Keratinocyte (primary cell): ENCODE results near the gene PEPD. TPM values are rescaled to one million over a fixed set of nuclear protein-coding genes. Genes with fewer than 3 reads are reported as not detected.

ENCODE experiments used
- DNase-seq: peaks from one replicate; pipeline ENCODE4 v3.0.0-alpha.2; 2011; ENCODE audit warnings: low read depth, missing footprints, low spot score
- FAIRE-seq: peaks from 2 replicates; lab custom pipeline; 2011; peaks lifted over from hg19 to GRCh38; lab: Jason Lieb, UNC
- H2AFZ ChIP-seq: 2 replicates; pipeline ENCODE4 v1.6.0; 2012; ENCODE audit warnings: low read length, control low read depth, inconsistent platforms; ENCODE audit not compliant: control insufficient read depth
- H3K27ac ChIP-seq: 2 replicates; pipeline ENCODE4 v1.5.1; 2011; ENCODE audit warnings: low read length; ENCODE audit not compliant: control insufficient read depth, insufficient read depth
- H3K27me3 ChIP-seq: 3 replicates; pipeline ENCODE4 v1.6.0; 2011; ENCODE audit warnings: low read length; ENCODE audit not compliant: control insufficient read depth, insufficient read depth; ENCODE audit errors: extremely low read depth
- H3K36me3 ChIP-seq, 2 experiments: 2 replicates in 1 of 2; 3 replicates in 1 of 2; pipeline ENCODE4 v1.5.1; 2011; ENCODE audit warnings: low read length in 2 of 2, mild to moderate bottlenecking in 1 of 2; ENCODE audit not compliant: control insufficient read depth in 2 of 2, insufficient read depth in 2 of 2; ENCODE audit errors: extremely low read depth in 1 of 2
- H3K4me1 ChIP-seq: 3 replicates; pipeline ENCODE4 v1.5.1; 2011; ENCODE audit warnings: low read length; ENCODE audit not compliant: control insufficient read depth, insufficient read depth; ENCODE audit errors: extremely low read depth
- H3K4me2 ChIP-seq: 3 replicates; pipeline ENCODE4 v1.6.0; 2011; ENCODE audit warnings: low read depth, low read length; ENCODE audit not compliant: control insufficient read depth, insufficient read depth; ENCODE audit errors: extremely low read depth
- H3K4me3 ChIP-seq, 3 experiments: fragments of 200-600 bp in 1 of 3; sonication (generic) in 1 of 3; 2 replicates in 2 of 3; 3 replicates in 1 of 3; pipeline ENCODE4 v1.5.1; 2011 to 2016; ENCODE audit warnings: low read length in 3 of 3, mild to moderate bottlenecking in 3 of 3, control low read depth in 2 of 3, inconsistent platforms in 1 of 3, low read depth in 1 of 3, mixed read lengths in 1 of 3, mixed run types in 1 of 3, moderate library complexity in 1 of 3; ENCODE audit not compliant: control insufficient read depth in 2 of 3, insufficient read depth in 2 of 3; ENCODE audit errors: extremely low read depth in 1 of 3
- H3K79me2 ChIP-seq: 2 replicates; pipeline ENCODE4 v1.6.0; 2012; ENCODE audit warnings: low read length; ENCODE audit not compliant: control insufficient read depth, insufficient read depth
- H3K9ac ChIP-seq: 3 replicates; pipeline ENCODE4 v1.6.0; 2011; ENCODE audit warnings: low read length; ENCODE audit not compliant: control insufficient read depth, insufficient read depth; ENCODE audit errors: extremely low read depth
- H3K9me1 ChIP-seq: 3 replicates; pipeline ENCODE4 v1.6.0; 2011; ENCODE audit warnings: low read length; ENCODE audit not compliant: control insufficient read depth, insufficient read depth; ENCODE audit errors: extremely low read depth
- H3K9me3 ChIP-seq: 2 replicates; pipeline ENCODE4 v1.5.1; 2012; ENCODE audit warnings: low read depth, low read length; ENCODE audit not compliant: control insufficient read depth
- H4K20me1 ChIP-seq: 3 replicates; pipeline ENCODE4 v1.6.0; 2011; ENCODE audit warnings: low read length; ENCODE audit not compliant: control insufficient read depth, insufficient read depth; ENCODE audit errors: extremely low read depth
- EZH2 ChIP-seq: IDR thresholded peaks from one replicate; pipeline ENCODE4 v1.6.1; 2012; ENCODE audit warnings: inconsistent platforms, mild to moderate bottlenecking, low read length, moderate library complexity
- dilution Hi-C: fragments of 300-500 bp; cut with MboI; formaldehyde crosslinking; loops from one replicate; pipeline ENCODE4 v1.7.0; 2020; ENCODE audit warnings: low sequenced_read_pairs; ENCODE audit not compliant: extremely low pct_ligation_motif_present
- polyA plus RNA-seq, 5 experiments: library from polyadenylated mRNA; depleted of rRNA in 3 of 5; stranded (reverse) in 3 of 5; stranded (forward) in 1 of 5; unstranded in 1 of 5; fragments of >200 nt; gene quantifications; 1 replicate in 1 of 5; 2 replicates in 3 of 5; 3 replicates in 1 of 5; pipeline versions ENCODE4 v1.2.1 to v1.2.3, GENCODE V29; 2011 to 2012; ENCODE audit warnings: missing spikeins in 2 of 5, low read depth in 1 of 5, low replicate concordance in 1 of 5
- TF ChIP-seq, protein P1 (sequence below), 3 experiments: IDR thresholded peaks in 1 of 3; conservative IDR thresholded peaks in 1 of 3; optimal IDR thresholded peaks in 1 of 3; 2 replicates in 2 of 3; 3 replicates in 1 of 3; pipeline versions ENCODE3 to v1.5.1; 2011; ENCODE audit warnings: low read length in 3 of 3, mild to moderate bottlenecking in 3 of 3, moderate library complexity in 2 of 3, control low read depth in 1 of 3, inconsistent platforms in 1 of 3; ENCODE audit not compliant: insufficient read depth in 2 of 3; ENCODE audit errors: extremely low read depth in 1 of 3

Gene PEPD
- polyA plus RNA-seq, 1 donor (not counting 4 experiments of a cell fraction or from before 2014, with no cell fraction given): 36.9 TPM

DNA sequence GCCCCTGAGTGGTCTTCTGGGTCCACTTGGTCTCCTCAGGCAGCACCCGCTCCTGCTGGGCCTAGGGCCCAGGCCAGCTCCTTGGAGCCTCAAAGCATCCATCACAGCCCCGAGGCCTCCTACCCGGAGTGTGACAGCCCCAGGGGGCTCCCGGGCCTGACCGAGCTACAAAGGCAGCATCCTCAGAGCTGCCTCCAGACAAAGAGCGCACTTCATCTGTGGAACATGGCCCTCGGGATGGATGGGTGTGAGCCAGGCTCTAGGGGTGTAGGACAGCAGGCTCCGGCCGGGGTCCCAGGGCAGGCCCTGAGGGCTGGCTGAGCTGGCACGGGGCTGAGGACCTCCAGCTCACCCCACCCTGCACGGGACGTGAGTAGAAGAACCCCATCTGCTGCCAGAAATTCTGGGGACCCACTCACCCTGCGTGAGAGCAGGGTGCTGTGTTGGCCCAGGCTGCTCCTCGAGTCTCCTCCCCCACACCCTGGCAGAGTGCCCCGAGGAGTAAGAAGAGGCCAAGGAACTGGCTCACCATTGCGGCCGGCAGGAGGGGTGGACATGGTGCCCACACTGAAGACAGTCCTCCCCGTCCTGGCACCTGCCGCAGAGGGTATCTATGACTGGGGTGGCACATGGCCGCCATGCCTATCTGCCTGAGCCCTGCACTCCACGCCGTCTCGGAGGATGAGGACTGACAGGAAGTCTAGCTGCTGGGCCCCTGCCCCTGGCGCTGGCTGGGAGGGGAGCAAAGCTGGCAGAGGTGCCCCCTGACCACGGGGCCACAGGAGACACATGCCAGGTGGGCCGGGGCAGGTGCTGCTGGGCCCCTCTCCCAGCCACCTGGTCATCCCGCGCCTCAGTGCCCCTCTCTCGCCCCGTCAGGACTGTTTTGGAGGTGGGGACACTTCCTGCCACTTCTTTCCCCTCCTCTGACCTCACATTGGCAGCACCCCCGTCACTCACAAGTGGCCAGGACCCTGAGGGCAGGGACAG is 125.7 kb downstream of the PEPD start:
- no peak overlapping the region for H3K4me2 ChIP-seq
- DNase-seq: no peak
- H3K79me2 ChIP-seq: no peaks in the 10 kb centered on the region
- H3K4me3 ChIP-seq: no peak overlapping the region
- peaks cover 11% of the 10 kb centered on the region for H3K4me1 ChIP-seq
- no peaks in the 10 kb centered on the region for H4K20me1 ChIP-seq
- H3K9ac ChIP-seq: no peak overlapping the region
- H3K27ac ChIP-seq: no peak overlapping the region
- no peak for FAIRE-seq
- H3K9me1 ChIP-seq: no peaks in the 10 kb centered on the region
- H3K9me3 ChIP-seq: no peaks in the 10 kb centered on the region
- no peak overlapping the region for H2AFZ ChIP-seq
- dilution Hi-C loops: no loop called here
- H3K27me3 ChIP-seq: no peaks in the 10 kb centered on the region
- TF ChIP-seq, protein P1, sequence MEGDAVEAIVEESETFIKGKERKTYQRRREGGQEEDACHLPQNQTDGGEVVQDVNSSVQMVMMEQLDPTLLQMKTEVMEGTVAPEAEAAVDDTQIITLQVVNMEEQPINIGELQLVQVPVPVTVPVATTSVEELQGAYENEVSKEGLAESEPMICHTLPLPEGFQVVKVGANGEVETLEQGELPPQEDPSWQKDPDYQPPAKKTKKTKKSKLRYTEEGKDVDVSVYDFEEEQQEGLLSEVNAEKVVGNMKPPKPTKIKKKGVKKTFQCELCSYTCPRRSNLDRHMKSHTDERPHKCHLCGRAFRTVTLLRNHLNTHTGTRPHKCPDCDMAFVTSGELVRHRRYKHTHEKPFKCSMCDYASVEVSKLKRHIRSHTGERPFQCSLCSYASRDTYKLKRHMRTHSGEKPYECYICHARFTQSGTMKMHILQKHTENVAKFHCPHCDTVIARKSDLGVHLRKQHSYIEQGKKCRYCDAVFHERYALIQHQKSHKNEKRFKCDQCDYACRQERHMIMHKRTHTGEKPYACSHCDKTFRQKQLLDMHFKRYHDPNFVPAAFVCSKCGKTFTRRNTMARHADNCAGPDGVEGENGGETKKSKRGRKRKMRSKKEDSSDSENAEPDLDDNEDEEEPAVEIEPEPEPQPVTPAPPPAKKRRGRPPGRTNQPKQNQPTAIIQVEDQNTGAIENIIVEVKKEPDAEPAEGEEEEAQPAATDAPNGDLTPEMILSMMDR (optimal IDR thresholded peaks at IDR 0.05 in 1 of 3, IDR thresholded peaks at IDR 0.05 in 1 of 3, conservative IDR thresholded peaks at IDR 0.05 in 1 of 3; ENCODE audit: extremely low read depth in 1 of 3, insufficient read depth in 2 of 3, low read length in 3 of 3): no peak
- no peak for TF ChIP-seq EZH2
- H3K36me3 ChIP-seq: no peaks in the 10 kb centered on the region

DNA sequence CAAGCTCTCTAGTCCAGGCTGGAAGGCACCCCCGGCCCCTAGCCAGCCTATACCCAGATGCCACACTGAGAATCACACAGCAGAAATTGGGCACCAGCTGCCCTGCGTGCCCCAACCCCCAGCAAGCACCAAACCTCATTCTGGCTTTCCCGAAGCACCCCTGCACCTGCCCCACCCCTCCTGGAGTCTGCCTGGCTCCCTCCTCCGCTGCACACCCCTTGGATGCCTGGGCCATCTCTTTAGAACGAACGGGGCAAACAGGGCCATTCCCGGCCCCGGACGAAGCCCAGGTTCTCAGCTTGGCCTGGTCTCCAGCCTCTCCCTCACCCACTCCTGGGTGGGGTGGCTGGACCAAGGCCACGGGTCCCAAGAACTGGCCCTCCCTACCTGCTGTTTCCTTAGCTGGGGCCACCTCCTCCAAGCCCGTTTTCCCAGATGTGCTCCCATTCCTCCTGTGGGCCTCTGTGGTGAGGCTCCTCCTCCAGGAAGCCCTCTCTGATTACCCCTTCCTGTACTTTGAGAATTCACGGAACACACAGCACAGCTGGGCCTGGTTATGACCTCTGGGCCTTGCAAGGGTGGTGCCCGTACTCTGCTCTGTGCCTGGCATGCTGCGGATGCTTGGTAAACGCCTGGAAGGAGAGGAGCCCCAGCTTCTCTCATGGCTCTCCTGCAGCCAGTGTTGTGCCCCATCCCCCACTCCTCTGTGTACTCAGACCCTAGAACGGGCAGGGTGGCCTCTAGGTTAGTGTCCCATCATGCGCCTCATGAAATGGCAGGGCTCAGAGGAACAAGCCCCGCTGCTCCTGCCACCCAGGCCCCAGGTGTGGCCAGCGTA is 126.6 kb downstream of the PEPD start:
- no peak overlapping the region for H3K9ac ChIP-seq

More for the DNA sequence above, 126.6 kb downstream of the PEPD start:
- no peaks in the 10 kb centered on the region for H3K79me2 ChIP-seq
- no peak for TF ChIP-seq EZH2
- TF ChIP-seq, protein P1 (optimal IDR thresholded peaks at IDR 0.05 in 1 of 3, IDR thresholded peaks at IDR 0.05 in 1 of 3, conservative IDR thresholded peaks at IDR 0.05 in 1 of 3; ENCODE audit: extremely low read depth in 1 of 3, insufficient read depth in 2 of 3, low read length in 3 of 3): no peak
- H2AFZ ChIP-seq: no peak overlapping the region
- H3K4me2 ChIP-seq: no peak overlapping the region
- peaks cover 11% of the 10 kb centered on the region for H3K4me1 ChIP-seq
- dilution Hi-C loops: no loop called here
- DNase-seq: no peak
- H4K20me1 ChIP-seq: no peaks in the 10 kb centered on the region
- H3K27ac ChIP-seq: no peak overlapping the region
- no peaks in the 10 kb centered on the region for H3K9me3 ChIP-seq
- FAIRE-seq: no peak
- no peak overlapping the region for H3K4me3 ChIP-seq
- no peaks in the 10 kb centered on the region for H3K27me3 ChIP-seq
- H3K36me3 ChIP-seq: no peaks in the 10 kb centered on the region
- no peaks in the 10 kb centered on the region for H3K9me1 ChIP-seq
